CD4-positive, alpha-beta T cell treated with Interleukin-6 at 100 ng/mL for 8 hours (primary cell): Measurements from ENCODE around the gene SUCO.
A peak's percentile ranks its signal among the peaks of the same experiment; 100 is the strongest.
"Not testable (repeated sequence)": the region's sequence is repeated elsewhere in the genome, so short reads cannot be mapped to it uniquely, and the experiment has no call there.

Source experiments
- DNase-seq: peaks from one replicate; pipeline ENCODE4 v3.0.0-alpha.2; 2020; ENCODE audit warnings: mixed read lengths, low spot score

The SUCO gene

GRCh38 chr1:172567720-172568119 lies 34.8 kb downstream of the SUCO start:
- DNase-seq = no peak

DNA sequence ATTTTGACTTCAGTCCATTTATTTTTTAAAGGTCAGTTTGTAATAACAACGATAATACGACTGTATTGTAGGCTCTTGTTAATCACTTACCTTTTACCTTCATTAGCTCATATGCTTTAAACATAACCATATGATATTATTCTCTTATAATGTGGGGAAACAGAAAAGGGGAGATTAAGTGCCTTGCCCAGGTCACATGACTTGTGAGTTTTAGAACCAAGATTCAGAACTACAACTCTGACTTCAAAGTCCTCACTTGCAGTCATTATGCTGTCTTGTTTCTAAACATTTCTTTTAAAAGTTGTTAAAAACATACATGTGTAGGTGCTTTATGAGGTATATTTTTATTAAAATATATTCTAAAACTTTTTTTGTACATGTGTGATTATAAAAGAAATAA lies 41.1 kb downstream of the SUCO start:
- DNase-seq = no peak

DNA sequence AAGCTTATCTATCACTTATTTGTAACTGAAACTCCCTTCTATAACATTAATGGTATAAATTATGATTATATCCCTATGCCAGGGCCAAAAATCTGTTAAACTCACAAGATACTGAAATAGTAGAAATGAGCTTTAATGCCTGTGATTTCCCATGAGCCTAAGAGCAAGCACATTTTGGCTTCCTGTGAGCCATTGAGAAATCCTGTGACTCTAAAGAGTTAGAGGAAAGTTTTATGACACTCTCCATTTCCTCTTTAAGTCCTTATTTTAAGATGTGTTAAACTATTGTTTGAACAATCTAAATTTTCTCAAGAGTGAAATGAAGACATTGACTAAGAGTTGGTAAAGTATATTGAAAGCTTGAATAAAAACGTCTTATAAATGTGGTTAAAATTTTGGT lies 45.6 kb downstream of the SUCO start:
- DNase-seq = no peak

DNA sequence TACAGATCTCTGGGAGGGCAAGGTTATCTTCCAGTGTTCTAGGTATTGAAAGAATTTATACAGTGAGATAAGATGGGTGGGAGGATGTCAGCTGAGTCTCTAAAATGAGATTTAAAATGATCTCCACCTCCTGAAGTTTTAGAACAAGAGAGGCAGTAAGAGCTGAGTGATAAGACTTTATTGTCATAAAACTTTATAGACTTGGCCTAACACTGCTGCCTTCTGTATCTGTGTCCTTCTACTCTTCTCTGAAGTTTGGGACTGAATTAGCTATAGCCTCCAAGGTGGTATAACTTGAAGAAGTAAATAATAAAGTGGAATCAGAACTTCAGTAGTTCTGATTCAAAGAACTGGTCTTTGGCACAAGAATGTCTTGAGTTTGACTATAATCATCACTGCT lies 48.3 kb downstream of the SUCO start:
- DNase-seq = no peak

- no peak for DNase-seq
These were observed 48.8 kb downstream of the SUCO start for GRCh38 chr1:172581779-172582178.

DNA sequence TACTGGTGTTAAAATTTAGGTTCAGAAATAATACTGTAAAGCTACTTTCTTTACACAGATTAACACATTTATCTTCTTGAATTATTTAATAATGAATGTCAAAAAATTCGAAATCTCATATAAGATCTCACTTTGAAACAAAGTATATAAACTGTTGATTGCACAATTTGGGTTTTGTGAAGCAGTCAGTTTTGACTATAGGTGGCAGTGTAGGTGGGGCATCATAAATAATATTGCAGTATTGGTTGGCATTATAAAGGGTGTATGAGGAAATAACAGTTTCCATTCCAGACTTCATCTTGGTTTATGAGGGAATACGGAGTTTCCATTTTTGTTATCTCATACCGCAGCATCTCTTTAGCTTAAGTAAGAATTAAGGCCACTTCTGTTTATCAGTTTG lies 49.9 kb downstream of the SUCO start:
- no peak for DNase-seq

DNA sequence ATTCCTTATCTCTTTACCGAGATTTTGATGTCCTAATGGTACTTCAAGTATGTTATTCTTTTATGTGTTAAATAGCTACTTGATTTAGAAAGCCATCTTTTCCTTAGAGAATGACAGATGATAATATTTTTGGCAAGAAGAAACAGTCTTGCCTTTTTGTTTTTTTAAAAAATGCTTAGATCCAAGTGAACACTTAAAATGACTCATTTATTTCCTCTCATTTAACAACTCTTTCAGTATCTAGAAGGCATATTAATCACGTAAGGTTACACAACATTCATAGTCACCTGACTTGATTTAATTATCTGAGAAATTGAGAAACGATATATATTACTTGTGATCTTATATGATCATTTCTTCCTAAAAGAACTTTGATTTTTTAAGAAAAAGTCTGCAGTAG lies 52.4 kb downstream of the SUCO start:
- DNase-seq = no peak

- DNase-seq = no peak
These were observed 52.9 kb downstream of the SUCO start for GRCh38 chr1:172585861-172586260.

DNA sequence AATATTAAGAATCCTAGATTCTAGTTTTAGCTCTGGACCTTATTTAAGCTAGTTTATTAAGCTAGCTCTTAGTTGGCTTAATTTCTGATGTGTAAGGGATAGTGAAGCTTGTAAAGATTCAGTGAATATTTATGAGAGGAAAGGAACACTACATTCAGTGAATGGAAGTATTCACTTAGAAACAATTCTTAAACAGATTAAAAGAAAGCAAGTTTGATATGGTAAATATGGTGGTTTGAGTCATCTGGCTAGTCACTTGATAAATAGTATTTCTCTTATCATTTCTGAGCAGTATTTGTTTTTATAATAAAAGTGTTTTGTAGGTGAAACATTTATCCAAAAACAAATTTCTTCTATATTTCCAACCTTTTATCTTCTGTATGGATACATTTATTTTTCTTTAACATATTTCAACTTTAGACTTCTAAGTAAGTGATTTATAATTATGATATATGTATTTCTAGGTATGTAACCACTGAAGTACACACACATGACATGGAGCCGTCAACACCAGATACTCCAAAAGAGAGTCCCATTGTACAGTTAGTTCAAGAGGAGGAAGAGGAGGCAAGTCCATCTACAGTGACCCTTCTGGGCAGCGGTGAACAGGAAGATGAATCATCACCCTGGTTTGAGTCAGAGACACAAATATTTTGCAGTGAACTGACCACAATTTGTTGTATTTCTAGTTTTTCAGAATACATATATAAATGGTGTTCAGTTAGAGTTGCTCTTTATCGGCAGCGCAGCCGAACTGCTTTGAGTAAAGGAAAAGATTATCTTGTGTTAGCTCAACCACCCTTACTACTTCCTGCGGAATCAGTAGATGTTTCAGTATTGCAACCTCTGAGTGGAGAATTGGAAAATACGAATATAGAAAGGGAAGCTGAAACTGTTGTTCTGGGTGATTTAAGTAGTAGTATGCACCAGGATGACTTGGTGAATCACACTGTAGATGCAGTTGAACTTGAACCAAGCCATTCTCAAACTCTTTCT lies 55.6 kb downstream of the SUCO start:
- DNase-seq = no peak

GRCh38 chr1:172589553-172589952 lies 56.6 kb downstream of the SUCO start:
- DNase-seq = no peak

GRCh38 chr1:172591429-172591828 lies 58.5 kb downstream of the SUCO start:
- DNase-seq = not testable (repeated sequence)

GRCh38 chr1:172595066-172595465 lies 62.1 kb downstream of the SUCO start:
- DNase-seq = not testable (repeated sequence)

- not testable (repeated sequence) for DNase-seq
These were observed 63.8 kb downstream of the SUCO start for GRCh38 chr1:172596782-172597181.

DNA sequence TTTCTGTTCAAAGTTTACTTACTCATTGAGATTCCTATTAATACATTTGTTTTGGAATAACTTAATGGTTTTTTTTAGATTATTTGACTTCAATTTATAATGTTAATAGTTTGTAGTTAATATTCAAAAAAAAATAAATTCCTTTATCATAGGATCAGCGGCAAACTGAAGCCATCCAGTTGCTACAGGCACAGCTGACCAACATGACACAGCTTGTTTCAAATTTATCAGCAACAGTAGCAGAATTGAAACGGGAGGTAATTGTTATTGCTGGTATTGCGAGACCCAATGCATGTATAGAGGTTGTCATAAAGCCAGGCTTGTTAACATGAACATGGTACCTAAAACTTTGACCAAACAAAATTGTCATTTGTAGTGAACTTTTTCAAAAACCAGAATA lies 67.0 kb downstream of the SUCO start:
- DNase-seq = no peak

DNA sequence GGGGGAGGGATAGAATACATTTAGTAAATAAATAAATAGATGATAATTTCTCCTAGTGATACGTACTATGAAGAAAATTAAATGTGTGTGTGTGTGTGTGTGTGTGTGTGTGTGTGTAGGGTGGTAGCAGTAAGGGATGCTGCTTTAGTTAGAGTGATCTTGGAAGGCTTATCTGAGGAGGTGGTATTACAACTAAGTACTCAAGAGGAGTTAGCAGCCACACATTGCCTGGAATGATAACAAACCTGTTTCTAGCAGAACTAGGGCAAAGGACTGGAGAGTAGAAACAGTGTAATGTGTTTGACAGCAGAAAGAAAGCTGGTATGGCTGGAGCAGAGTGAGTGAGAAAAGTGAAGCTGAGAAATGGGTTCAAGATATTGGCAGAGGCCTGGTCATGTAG lies 67.7 kb downstream of the SUCO start:
- DNase-seq = no peak

DNA sequence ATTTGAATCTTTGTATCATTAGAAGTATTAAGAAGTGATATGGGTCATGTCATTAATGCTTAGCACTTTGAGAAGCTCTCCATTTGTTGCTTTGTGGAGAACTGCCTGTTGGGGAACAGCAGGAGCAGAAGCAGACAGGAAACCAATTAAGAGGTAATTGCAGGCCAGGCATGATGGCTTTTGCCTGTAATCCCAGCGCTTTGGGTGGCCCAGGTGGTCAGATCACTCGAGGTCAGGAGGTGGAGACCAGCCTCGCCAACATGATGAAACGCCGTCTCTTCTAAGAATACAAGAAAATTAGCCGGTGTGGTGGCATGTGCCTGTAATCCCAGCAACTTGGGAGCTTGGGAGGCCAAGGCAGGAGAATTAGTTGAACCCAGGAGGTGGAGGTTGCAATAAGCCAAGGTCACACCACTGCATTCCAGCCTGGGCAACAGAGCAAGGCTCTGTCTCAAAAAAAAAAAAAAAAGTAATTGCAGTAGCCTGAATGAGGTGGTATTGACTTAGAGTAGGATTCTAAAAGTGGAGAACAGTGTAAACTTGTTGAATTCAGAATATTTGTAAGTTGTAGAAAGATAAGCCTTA lies 68.2 kb downstream of the SUCO start:
- DNase-seq = no peak

DNA sequence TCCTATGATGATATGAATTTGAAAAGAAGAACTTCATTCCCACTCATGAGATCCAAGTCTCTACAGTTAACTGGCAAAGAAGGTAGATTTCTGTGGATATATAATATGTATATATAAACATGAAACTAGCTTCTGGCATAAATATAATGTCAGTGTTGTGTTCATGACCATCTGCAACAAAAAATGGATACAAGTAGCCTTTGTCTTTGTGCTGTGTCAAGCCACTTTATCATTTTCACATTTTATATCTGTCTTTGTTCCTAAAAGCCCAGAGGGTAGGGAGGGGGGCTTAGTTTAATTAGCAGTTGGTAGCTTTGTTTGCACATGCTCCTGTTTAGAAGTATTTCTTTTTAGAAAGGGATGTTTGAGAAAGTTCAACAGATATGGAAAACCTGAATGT lies 69.8 kb downstream of the SUCO start:
- no peak for DNase-seq

DNA sequence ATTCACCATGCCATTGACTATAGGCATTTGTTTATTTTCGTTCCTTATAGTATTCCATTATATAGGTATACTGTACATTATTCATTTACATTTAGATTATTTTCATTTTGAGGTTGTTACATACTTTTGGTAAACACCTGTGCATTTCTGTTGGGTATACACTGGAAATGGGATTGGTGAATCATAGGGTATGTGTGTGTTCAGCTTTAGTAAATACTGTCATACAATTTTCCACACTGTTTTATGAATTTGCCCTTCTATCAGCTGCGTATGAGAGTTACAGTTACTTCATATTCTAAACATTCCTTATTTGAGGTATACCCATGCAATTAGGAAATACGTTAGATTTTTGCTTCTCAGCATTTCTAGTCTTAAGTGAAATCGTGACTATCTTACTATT lies 70.9 kb downstream of the SUCO start:
- DNase-seq = no peak

- DNase-seq = no peak
These were observed 72.7 kb downstream of the SUCO start for GRCh38 chr1:172605641-172606040.

DNA sequence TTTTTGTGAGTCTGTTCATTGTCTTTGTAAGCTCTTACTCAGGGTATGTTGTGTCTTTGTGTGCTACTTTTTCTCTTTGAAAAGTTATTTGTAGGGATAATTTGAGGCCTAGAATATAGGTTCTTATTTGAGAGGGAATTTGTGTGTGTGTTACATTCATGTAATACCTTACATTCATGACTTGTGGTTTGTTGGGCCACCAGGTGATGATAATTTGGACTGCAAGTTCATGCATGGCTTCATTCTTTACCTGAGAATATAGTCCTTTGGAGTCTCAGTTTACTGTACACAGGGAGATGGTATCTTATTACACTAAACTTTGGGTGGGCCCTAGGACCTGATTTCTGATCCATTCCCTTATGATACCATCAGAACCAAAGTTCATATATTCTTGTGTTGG lies 74.2 kb downstream of the SUCO start:
- DNase-seq = no peak

DNA sequence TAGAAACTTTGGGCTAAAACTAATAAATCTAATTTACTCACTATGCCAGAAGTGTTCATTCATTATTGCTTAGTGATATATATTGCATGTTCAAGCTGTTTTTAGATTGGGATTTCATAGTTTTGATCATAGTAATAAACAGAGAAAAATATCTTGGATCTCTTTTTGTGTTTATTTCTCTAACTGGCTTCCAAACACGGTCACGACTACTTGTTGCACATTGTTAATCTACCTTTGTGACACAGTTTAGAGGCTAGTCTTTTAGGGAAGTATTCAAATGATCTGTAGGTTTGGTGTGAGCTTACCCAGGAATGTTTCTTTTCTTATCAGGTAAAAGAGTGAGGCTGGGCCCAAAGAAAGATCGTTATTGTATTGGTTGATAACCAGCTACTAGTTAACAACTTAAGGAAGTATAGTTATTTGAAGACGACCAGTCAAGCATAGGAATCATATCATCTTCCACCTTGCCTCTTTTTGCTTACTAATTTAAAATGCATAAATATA lies 75.2 kb downstream of the SUCO start:
- DNase-seq = no peak

- DNase-seq = peak; percentile 37
These were observed 76.6 kb downstream of the SUCO start for GRCh38 chr1:172609528-172609927.

- DNase-seq = no peak
These were observed 79.5 kb downstream of the SUCO start for GRCh38 chr1:172612478-172612877.
